Upper lobe of left lung (tissue), 4 donors: ENCODE measurements around the gene TFF3.

ENCODE experiments used
- POLR2A ChIP-seq, 4 donors: fragments of 450-650 bp; IDR thresholded peaks; one replicate each; pipeline ENCODE4 v1.5.1; 2016 to 2017; ENCODE audit warnings: antibody characterized with exemption in 4 of 4, mild to moderate bottlenecking in 2 of 4
- POLR2AphosphoS5 ChIP-seq, 2 donors: sonication (generic); formaldehyde crosslinking; IDR thresholded peaks; one replicate each; pipeline ENCODE4 v1.5.1; 2017; ENCODE audit warnings: antibody characterized with exemption in 2 of 2
- TF ChIP-seq, protein P1 (sequence below), 6 experiments: fragments of 450-650 bp in 4 of 6; fragments of 200-600 bp in 2 of 6; sonication (generic) in 2 of 6; IDR thresholded peaks; one replicate each; pipeline ENCODE4 v1.5.1; 2016 to 2019; ENCODE audit warnings: antibody characterized with exemption in 6 of 6

DNA sequence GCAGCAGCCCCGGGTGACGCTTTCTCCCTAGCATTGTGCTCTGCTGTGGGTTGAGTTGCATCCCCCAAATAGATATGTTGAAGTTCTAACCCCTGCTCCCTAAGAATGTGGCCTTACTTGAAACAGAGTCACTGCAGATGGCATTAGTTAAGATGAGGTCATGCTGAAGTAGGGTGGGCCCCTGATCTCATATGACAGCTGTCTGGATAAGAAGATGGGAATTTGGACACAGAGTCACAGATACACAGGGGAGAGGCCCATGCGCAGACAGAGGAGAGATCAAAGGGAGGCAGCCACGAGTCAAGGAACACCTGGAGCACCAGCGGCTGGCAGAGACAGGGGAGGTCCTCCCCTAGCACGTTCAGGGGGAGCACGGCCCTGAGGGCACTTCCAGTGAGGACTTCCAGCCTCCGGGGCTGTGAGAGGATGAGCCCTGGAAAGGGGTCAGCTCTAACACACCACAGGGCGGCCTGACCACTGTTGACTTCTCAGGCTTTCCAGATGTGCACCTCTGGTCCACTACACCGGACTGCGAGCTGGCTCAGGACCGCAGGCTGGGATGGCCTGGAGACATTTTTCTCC lies 49.9 kb downstream of the TFF3 start:
- TF ChIP-seq POLR2A (IDR thresholded peaks at IDR 0.05), result no peak
- TF ChIP-seq, protein P1, sequence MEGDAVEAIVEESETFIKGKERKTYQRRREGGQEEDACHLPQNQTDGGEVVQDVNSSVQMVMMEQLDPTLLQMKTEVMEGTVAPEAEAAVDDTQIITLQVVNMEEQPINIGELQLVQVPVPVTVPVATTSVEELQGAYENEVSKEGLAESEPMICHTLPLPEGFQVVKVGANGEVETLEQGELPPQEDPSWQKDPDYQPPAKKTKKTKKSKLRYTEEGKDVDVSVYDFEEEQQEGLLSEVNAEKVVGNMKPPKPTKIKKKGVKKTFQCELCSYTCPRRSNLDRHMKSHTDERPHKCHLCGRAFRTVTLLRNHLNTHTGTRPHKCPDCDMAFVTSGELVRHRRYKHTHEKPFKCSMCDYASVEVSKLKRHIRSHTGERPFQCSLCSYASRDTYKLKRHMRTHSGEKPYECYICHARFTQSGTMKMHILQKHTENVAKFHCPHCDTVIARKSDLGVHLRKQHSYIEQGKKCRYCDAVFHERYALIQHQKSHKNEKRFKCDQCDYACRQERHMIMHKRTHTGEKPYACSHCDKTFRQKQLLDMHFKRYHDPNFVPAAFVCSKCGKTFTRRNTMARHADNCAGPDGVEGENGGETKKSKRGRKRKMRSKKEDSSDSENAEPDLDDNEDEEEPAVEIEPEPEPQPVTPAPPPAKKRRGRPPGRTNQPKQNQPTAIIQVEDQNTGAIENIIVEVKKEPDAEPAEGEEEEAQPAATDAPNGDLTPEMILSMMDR (IDR thresholded peaks at IDR 0.05), result no peak
- TF ChIP-seq POLR2AphosphoS5 (IDR thresholded peaks at IDR 0.05), result no peak
